Activated naive CD8-positive, alpha-beta T cell treated with anti-CD3 and anti-CD28 coated beads for 36 hours (primary cell): ENCODE measurements around the gene TMEM89. TPM values are rescaled to one million over a fixed set of nuclear protein-coding genes. Genes with fewer than 3 reads are reported as not detected.
A peak's percentile ranks its signal among the peaks of the same experiment; 100 is the strongest.

Source experiments
- DNase-seq: peaks from one replicate; pipeline ENCODE4 v3.0.0; 2021
- H3K27ac Mint-ChIP-seq: one replicate; pipeline ENCODE4 v1.8.0; 2022; ENCODE audit warnings: mild to moderate bottlenecking, moderate library complexity, mixed read lengths
- H3K27me3 Mint-ChIP-seq: one replicate; pipeline ENCODE4 v1.8.0; 2022; ENCODE audit warnings: mild to moderate bottlenecking, mixed read lengths
- H3K36me3 Mint-ChIP-seq: one replicate; pipeline ENCODE4 v1.8.0; 2021; ENCODE audit warnings: mild to moderate bottlenecking, mixed read lengths
- H3K4me1 Mint-ChIP-seq: one replicate; pipeline ENCODE4 v1.8.0; 2021; ENCODE audit warnings: mixed read lengths
- H3K4me3 Mint-ChIP-seq: one replicate; pipeline ENCODE4 v1.8.0; 2022; ENCODE audit warnings: mild to moderate bottlenecking, moderate library complexity, mixed read lengths
- H3K9me3 Mint-ChIP-seq: one replicate; pipeline ENCODE4 v1.8.0; 2022; ENCODE audit warnings: mixed read lengths
- total RNA-seq, 2 experiments: library from RNA; stranded (reverse); gene quantifications; one replicate each; pipeline ENCODE4 v1.2.3, GENCODE V29; 2021

The TMEM89 gene
- total RNA-seq, 2 experiments from 2014 or later: not detected

DNA sequence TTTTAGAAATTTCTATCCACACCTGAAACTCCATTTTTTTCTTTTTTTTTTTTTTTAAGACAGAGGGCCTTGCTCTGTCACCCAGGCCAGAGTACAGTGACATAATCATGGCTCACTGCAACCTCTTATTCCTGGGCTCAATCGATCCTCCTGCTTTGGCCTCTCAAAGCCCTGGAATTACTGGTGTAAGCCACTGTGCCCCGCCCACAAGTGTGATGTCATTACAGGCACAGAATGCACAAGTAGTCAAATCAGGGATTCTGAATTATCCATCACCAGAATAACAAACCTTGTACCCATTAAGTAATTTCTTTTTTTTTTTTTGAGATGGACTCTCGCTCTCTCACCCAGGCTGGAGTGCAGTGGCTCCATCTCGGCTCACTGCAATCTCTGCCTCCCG is 14.1 kb downstream of the TMEM89 start:
- Mint-ChIP-seq H3K27me3 (no peaks in the 10 kb centered on the region), H3K27ac (no peak overlapping the region), H3K4me1 (peaks cover 13% of the 10 kb centered on the region), H3K36me3 (peaks cover 16% of the 10 kb centered on the region), H3K9me3 (no peaks in the 10 kb centered on the region), H3K4me3 (no peak overlapping the region)
- no peak for DNase-seq

GRCh38 chr3:48601622-48601994 is 20.0 kb downstream of the TMEM89 start:
- no peak for DNase-seq
- H3K36me3 Mint-ChIP-seq: peaks cover 6% of the 10 kb centered on the region

DNA sequence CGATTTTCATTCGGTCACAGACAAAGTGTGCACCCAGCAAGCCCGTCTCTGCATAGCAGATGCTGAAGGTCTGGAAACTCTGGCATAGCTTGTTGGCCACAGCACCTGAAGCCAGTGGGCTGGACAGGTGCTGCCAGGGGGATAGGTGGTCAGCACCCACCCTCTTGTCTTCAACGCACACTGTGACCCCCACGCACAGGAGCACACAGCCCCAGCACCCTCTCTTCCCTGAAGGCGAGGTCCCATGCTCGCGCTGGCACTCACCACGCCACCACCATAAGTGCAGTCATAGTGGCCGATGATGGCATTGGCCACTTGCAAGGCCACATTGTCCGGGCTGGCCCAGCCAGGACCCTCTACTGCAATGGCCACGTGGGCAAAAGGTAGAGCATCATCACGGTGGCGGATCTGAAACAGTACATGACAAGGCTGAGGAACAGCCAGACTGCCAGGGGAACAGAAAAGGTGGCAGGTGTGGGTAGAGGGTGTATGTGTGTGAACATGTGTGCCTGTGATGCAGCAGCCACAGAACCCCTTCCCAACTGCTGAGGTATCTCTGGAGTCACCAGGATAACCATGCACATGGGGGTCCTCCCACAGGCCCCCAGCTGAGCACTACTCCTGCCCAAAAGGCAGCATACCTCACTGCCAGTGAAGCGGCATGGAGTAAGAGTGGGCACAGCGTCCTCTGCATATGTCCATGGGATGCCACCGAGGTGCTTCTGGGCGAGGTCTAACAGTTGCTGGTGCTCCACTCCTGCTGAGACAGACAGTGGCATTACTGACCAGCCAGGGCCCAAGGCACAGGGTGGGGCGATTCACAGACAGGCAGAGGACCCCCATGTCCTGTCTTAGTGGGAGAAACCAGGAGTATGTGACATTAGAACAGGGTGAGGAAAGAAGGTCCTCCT is 20.6 kb downstream of the TMEM89 start:
- H3K4me1 Mint-ChIP-seq: peaks cover 3% of the 10 kb centered on the region
- peaks cover 5% of the 10 kb centered on the region for H3K36me3 Mint-ChIP-seq
- no peak for DNase-seq
- no peak overlapping the region for H3K4me3 Mint-ChIP-seq
- H3K9me3 Mint-ChIP-seq: no peaks in the 10 kb centered on the region
- no peak overlapping the region for H3K27ac Mint-ChIP-seq
- H3K27me3 Mint-ChIP-seq: peaks cover 4% of the 10 kb centered on the region

More at GRCh38 chr3:48601622-48601994, 20.0 kb downstream of the TMEM89 start:
- no peak overlapping the region for H3K4me3 Mint-ChIP-seq
- H3K27me3 Mint-ChIP-seq: no peaks in the 10 kb centered on the region
- peaks cover 2% of the 10 kb centered on the region for H3K4me1 Mint-ChIP-seq
- H3K9me3 Mint-ChIP-seq: no peaks in the 10 kb centered on the region
- H3K27ac Mint-ChIP-seq: no peak overlapping the region

- H3K4me3 Mint-ChIP-seq: no peak overlapping the region
- H3K36me3 Mint-ChIP-seq: peaks cover 5% of the 10 kb centered on the region
- DNase-seq: no peak
- peaks cover 14% of the 10 kb centered on the region for H3K27me3 Mint-ChIP-seq
- H3K27ac Mint-ChIP-seq: no peak overlapping the region
- peaks cover 3% of the 10 kb centered on the region for H3K4me1 Mint-ChIP-seq
- no peaks in the 10 kb centered on the region for H3K9me3 Mint-ChIP-seq
Observed at GRCh38 chr3:48599509-48600285, 21.9 kb downstream of the TMEM89 start.

GRCh38 chr3:48599077-48599501 is 22.5 kb downstream of the TMEM89 start:
- H3K36me3 Mint-ChIP-seq: peaks cover 3% of the 10 kb centered on the region
- H3K27me3 Mint-ChIP-seq: peaks cover 20% of the 10 kb centered on the region
- H3K4me1 Mint-ChIP-seq: peaks cover 5% of the 10 kb centered on the region
- DNase-seq: no peak
- H3K9me3 Mint-ChIP-seq: no peaks in the 10 kb centered on the region
- H3K27ac Mint-ChIP-seq: no peak overlapping the region
- no peak overlapping the region for H3K4me3 Mint-ChIP-seq

DNA sequence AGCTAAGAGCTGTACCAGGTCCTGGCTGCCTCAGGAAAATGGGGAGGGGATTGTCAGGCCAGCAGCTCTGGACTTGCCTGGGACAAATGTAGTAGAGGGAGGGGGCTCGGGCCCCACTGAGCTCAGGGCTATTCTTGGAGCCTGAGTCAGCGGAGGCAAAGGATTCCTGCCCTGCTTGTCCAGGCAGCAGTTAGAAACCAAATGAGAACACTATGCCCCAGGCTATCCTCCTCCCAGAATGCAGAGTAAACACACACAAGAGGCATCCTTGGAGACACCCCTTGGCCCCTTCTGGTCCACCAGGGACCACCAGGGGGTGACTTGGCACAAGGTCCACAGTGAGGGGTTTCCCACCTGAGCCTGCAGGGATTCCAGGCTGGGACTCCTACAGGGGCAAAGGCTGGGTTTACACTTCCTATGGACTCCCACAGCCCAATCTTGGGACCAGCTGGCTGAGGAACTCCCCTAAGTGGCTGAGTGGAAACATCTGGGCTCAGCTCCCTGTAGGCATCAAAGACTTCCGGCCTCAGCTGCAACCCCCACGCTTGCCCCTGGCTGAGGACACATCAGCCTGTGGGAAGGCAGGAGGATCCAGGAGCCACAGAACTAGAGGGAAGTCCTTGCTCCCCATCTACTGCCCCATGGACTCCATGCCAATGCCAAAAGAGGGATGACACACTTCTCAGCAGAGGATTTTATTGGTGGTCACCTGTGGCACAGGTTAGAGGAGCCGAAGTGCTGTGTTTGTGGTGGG is 23.1 kb downstream of the TMEM89 start:
- Mint-ChIP-seq H3K27ac (no peak overlapping the region), H3K36me3 (peaks cover 3% of the 10 kb centered on the region), H3K9me3 (no peaks in the 10 kb centered on the region), H3K4me3 (no peak overlapping the region), H3K27me3 (peaks cover 24% of the 10 kb centered on the region), H3K4me1 (peaks cover 5% of the 10 kb centered on the region)
- DNase-seq: no peak

DNA sequence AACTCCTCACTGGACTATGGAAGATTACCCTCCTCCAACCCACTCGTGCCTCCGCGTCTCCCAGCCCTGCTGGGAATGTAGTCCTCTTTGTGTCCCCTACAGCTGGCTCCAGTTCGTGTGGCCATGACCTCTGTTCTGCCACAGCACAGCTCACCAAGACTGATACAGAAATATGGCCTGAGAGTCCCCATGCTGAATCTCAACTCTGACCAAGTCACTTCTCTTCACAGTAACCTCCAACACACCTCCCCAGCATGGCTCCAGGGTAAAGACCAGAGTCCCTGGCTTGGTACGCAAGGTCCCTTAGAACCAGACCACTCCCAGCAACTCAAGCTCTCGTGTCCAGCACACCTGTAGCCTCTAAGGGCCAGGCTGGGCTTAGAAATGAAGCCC is 24.2 kb downstream of the TMEM89 start:
- H3K4me3 Mint-ChIP-seq: no peak overlapping the region
- no peaks in the 10 kb centered on the region for H3K9me3 Mint-ChIP-seq
- no peak overlapping the region for H3K27ac Mint-ChIP-seq
- no peak for DNase-seq
- peaks cover 2% of the 10 kb centered on the region for H3K36me3 Mint-ChIP-seq
- peaks cover 5% of the 10 kb centered on the region for H3K4me1 Mint-ChIP-seq
- peaks cover 33% of the 10 kb centered on the region for H3K27me3 Mint-ChIP-seq

DNA sequence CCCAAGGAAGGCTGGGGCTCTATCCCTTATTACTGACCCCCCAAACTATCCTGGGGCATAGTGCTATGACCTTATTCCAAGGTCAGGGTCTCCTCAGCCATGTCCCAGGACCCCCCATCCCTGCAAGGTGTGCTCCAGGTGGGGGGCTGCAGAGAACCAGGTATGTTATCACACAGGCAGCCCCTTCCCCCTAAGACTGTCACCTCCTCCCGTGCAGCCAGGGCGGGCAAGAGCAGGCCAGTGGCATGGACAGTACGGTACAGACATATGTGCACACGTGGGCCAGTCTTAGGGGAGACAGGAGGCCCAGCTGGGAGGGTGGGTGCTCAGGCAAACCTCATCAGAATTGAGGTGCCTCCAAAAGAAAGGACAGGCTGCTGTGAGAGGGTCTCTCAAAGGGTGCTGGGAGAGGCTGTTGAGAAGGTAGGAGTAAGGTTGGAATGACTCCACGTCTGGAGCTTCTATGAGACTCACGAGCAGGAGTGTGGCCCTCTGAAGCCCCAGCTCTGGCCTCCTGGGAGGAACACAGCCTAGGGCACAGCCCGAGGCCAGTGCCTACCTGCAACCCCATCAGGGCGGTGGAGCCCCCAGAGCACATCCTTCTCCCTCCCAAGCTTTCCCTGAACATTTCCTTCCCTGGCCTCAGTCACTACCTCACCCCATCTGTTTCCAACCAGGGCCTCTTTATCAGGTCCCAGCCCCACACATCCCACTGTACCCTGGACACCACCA is 24.7 kb downstream of the TMEM89 start:
- no peak for DNase-seq
- H3K4me1 Mint-ChIP-seq: peaks cover 3% of the 10 kb centered on the region
- H3K9me3 Mint-ChIP-seq: no peaks in the 10 kb centered on the region
- H3K36me3 Mint-ChIP-seq: no peaks in the 10 kb centered on the region
- no peak overlapping the region for H3K27ac Mint-ChIP-seq
- no peak overlapping the region for H3K4me3 Mint-ChIP-seq
- peaks cover 33% of the 10 kb centered on the region for H3K27me3 Mint-ChIP-seq

DNA sequence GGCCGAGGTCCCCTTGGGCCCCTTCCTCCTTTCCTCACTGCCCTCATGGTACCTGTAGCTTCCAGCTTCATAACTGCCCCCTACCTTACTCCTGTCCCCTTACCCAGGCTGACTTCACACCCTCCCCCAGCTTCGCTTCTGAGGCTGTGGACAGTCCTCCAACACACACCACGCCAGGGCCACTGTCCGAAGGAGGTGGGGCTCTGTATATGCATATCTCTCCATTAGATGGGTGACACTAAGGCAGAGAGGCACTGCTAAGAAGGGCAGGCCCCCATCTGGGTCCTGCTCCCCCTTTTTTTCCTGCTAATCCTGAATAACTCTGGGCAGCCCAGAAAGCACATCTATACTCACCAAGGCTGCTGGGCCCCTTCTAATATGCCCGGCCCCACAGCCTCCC is 25.4 kb downstream of the TMEM89 start:
- peaks cover 3% of the 10 kb centered on the region for H3K4me1 Mint-ChIP-seq

DNA sequence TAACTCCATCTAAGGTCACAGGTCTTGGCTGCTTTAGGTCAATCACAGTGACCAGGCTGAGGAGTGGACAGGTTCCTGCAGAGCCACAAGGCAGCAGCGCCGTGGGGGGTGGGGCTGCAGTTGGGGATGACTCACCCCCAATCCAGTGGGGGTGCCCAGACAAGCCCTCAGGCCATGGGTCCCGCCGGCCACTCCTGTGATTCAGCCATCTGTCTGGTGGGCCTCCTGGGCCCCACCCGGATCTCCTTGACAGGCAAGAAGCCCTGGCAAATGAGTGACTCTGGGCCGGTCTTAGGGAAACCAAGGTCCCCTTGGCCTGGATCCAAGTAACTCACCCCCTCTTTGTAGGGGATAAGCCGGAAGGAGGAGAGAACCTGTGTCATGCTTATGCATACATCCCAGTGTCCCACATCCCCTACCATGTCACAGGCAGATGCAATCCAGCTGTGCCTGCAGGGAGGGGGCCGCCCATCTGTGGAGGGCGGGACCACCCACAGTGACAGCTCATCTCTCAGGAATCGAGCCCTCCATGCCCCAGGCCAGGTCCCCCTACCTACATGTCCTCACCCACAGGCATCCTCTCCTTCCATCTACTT is 25.9 kb downstream of the TMEM89 start:
- H3K36me3 Mint-ChIP-seq: no peaks in the 10 kb centered on the region
- no peak overlapping the region for H3K4me3 Mint-ChIP-seq
- no peak overlapping the region for H3K27ac Mint-ChIP-seq
- no peaks in the 10 kb centered on the region for H3K9me3 Mint-ChIP-seq
- peaks cover 3% of the 10 kb centered on the region for H3K4me1 Mint-ChIP-seq
- peaks cover 39% of the 10 kb centered on the region for H3K27me3 Mint-ChIP-seq
- DNase-seq: no peak

More for the DNA sequence above, 25.4 kb downstream of the TMEM89 start:
- Mint-ChIP-seq H3K27me3 (peaks cover 34% of the 10 kb centered on the region), H3K27ac (peak overlapping the region; percentile 51), H3K36me3 (no peaks in the 10 kb centered on the region), H3K9me3 (no peaks in the 10 kb centered on the region), H3K4me3 (no peak overlapping the region)
- no peak for DNase-seq

GRCh38 chr3:48595075-48595525 is 26.5 kb downstream of the TMEM89 start, which contains the start of gene COL7A1:
TSS of gene COL7A1 (minus strand) at chr3:48595329. CDS start at chr3:48595159, 170 bp downstream.
- no peak within 1 kb of the TSS for H3K4me3 Mint-ChIP-seq

DNA sequence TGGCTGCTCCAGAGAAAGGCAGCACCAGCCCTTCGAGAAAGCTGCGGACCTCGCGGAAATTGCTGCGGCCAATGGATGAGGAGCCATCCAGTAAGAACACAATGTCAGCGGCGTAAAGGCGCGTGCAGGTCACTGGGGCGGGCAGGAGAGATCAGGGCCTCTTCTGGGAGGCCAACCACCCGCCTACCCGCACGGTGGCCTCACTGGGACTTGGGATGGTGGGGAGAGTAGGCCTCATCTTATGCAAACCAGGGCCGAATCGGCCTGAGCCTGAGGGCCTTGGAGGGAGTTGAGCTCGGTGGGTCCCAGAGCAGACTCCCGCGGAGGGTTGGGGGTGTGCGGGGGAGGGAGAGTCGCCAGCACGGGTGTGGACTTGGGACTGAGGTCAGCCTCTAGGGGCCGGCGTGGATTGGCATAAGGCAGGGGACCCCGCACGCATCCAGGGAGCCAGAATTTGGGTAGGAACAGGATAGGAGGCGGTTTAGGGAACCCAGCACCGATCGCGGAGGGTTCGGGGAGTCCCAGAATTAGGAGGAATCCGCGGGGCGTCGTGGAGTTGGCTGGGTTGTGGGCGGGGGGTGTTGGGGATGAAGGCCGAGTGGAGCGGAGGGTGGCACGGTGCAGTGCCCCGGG is 27.0 kb downstream of the TMEM89 start:
- H3K4me3 Mint-ChIP-seq: no peak overlapping the region
- DNase-seq: no peak
- no peaks in the 10 kb centered on the region for H3K9me3 Mint-ChIP-seq
- peaks cover 49% of the 10 kb centered on the region for H3K27me3 Mint-ChIP-seq
- no peak overlapping the region for H3K27ac Mint-ChIP-seq
- no peaks in the 10 kb centered on the region for H3K36me3 Mint-ChIP-seq
- H3K4me1 Mint-ChIP-seq: peaks cover 3% of the 10 kb centered on the region

More at GRCh38 chr3:48595075-48595525, 26.5 kb downstream of the TMEM89 start, which contains the start of gene COL7A1:
- peaks cover 44% of the 10 kb centered on the region for H3K27me3 Mint-ChIP-seq
- H3K9me3 Mint-ChIP-seq: no peaks in the 10 kb centered on the region
- DNase-seq: peak; percentile 14
- peaks cover 3% of the 10 kb centered on the region for H3K4me1 Mint-ChIP-seq
- H3K36me3 Mint-ChIP-seq: no peaks in the 10 kb centered on the region
- H3K27ac Mint-ChIP-seq: peak within 1 kb of the TSS; percentile 51

- H3K4me3 Mint-ChIP-seq: no peak overlapping the region
- H3K9me3 Mint-ChIP-seq: no peaks in the 10 kb centered on the region
- H3K4me1 Mint-ChIP-seq: peaks cover 3% of the 10 kb centered on the region
- no peaks in the 10 kb centered on the region for H3K36me3 Mint-ChIP-seq
- peaks cover 57% of the 10 kb centered on the region for H3K27me3 Mint-ChIP-seq
- DNase-seq: no peak
- H3K27ac Mint-ChIP-seq: no peak overlapping the region
Observed at GRCh38 chr3:48593337-48593736, 28.2 kb downstream of the TMEM89 start.
